ENCODE results near the gene ODAPH. TPM values are rescaled to one million over a fixed set of nuclear protein-coding genes. Genes with fewer than 3 reads are reported as not detected.
"Not testable (repeated sequence)": the region's sequence is repeated elsewhere in the genome, so short reads cannot be mapped to it uniquely, and the experiment has no call there.

Gene ODAPH
- total and polyA plus RNA-seq, 2 experiments from 2014 or later: 0.60 to 3.2 TPM

- Histone ChIP-seq H3K9me3 (ENCODE audit: low read depth) (no peaks in the 10 kb centered on the region), H3K4me1 (ENCODE audit: insufficient read depth) (peaks cover 29% of the 10 kb centered on the region), H3K79me2 (peaks cover 57% of the 10 kb centered on the region), H2AFZ (no peak overlapping the region), H3K27ac (no peak overlapping the region), H3K4me2 (no peak overlapping the region), H4K20me1 (ENCODE audit: insufficient read depth, poor library complexity, severe bottlenecking) (no peaks in the 10 kb centered on the region), H3K27me3 (no peaks in the 10 kb centered on the region), H3K9me2 (replicated peaks; ENCODE audit: insufficient read depth) (no peaks in the 10 kb centered on the region), H3K36me3 (replicated peaks; ENCODE audit: insufficient read depth, low read depth) (no peaks in the 10 kb centered on the region), H3K4me3 (no peak overlapping the region)
- TF ChIP-seq EZH2phosphoT487 (IDR thresholded peaks at IDR 0.05; ENCODE audit: low read depth, severe bottlenecking, unreplicated experiment) (no peak), EZH2 (IDR thresholded peaks at IDR 0.05; ENCODE audit: borderline replicate concordance) (no peak), CTCF (IDR thresholded peaks at IDR 0.05; ENCODE audit: poor library complexity) (no peak)
- WGBS (ENCODE audit: low lambda C conversion rate, missing lambda C conversion rate): 93% methylated on average over 1 of the region's 1 CpG
- no peak for DNase-seq (ENCODE audit: low spot score)
These were observed 39.7 kb upstream of the ODAPH start for GRCh38 chr4:75516144-75516543.

- not testable (repeated sequence) for H2AFZ ChIP-seq; DNase-seq (ENCODE audit: low spot score); H3K4me3 ChIP-seq; H3K4me1 ChIP-seq (ENCODE audit: insufficient read depth); H3K27me3 ChIP-seq; H3K27ac ChIP-seq; H4K20me1 ChIP-seq (ENCODE audit: insufficient read depth, poor library complexity, severe bottlenecking); H3K9me3 ChIP-seq (ENCODE audit: low read depth); H3K9me2 ChIP-seq (replicated peaks; ENCODE audit: insufficient read depth); H3K4me2 ChIP-seq; H3K36me3 ChIP-seq (replicated peaks; ENCODE audit: insufficient read depth, low read depth)
- 94% methylated on average over 5 of the region's 7 CpGs for WGBS (ENCODE audit: low lambda C conversion rate, missing lambda C conversion rate)
- H3K79me2 ChIP-seq: peaks cover 29% of the 10 kb centered on the region
These were observed 36.4 kb upstream of the ODAPH start for GRCh38 chr4:75519452-75519851.

DNA sequence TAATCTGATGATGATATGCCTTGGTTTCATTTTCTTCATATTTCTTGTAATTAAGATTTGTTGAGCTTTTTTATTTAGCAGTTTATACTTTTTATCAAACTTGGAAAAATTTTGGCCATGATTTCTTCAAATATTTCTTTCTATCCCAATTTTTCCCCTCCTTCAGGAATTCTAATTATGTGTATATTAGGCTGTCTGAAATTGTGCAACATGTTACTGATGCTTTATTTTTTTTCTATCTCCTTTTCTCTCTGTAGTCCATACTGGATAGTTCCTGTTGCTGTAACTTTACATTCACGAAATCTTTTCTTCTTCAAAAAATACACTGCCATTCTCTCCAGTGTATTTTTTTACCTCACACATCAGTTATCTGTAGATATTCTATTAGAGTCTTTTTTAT, 30.8 kb upstream of the ODAPH start:
- WGBS (ENCODE audit: low lambda C conversion rate, missing lambda C conversion rate): 92% methylated on average over 1 of the region's 1 CpG
- H3K4me2 ChIP-seq: no peak overlapping the region
- no peaks in the 10 kb centered on the region for H3K9me2 ChIP-seq (replicated peaks; ENCODE audit: insufficient read depth)
- no peak overlapping the region for H3K27ac ChIP-seq
- H3K4me1 ChIP-seq (ENCODE audit: insufficient read depth): no peaks in the 10 kb centered on the region
- no peaks in the 10 kb centered on the region for H3K27me3 ChIP-seq
- no peak overlapping the region for H2AFZ ChIP-seq
- no peaks in the 10 kb centered on the region for H3K9me3 ChIP-seq (ENCODE audit: low read depth)
- no peak for TF ChIP-seq EZH2phosphoT487 (IDR thresholded peaks at IDR 0.05; ENCODE audit: low read depth, severe bottlenecking, unreplicated experiment)
- TF ChIP-seq CTCF (IDR thresholded peaks at IDR 0.05; ENCODE audit: poor library complexity): no peak
- TF ChIP-seq EZH2 (IDR thresholded peaks at IDR 0.05; ENCODE audit: borderline replicate concordance): no peak
- DNase-seq (ENCODE audit: low spot score): no peak
- H3K4me3 ChIP-seq: no peak overlapping the region
- no peaks in the 10 kb centered on the region for H4K20me1 ChIP-seq (ENCODE audit: insufficient read depth, poor library complexity, severe bottlenecking)
- H3K79me2 ChIP-seq: no peaks in the 10 kb centered on the region
- H3K36me3 ChIP-seq (replicated peaks; ENCODE audit: insufficient read depth, low read depth): no peaks in the 10 kb centered on the region

GRCh38 chr4:75525910-75526309, 30.0 kb upstream of the ODAPH start:
- Histone ChIP-seq H3K4me3 (no peak overlapping the region), H3K9me2 (replicated peaks; ENCODE audit: insufficient read depth) (no peaks in the 10 kb centered on the region), H3K79me2 (no peaks in the 10 kb centered on the region), H3K4me1 (ENCODE audit: insufficient read depth) (no peaks in the 10 kb centered on the region), H4K20me1 (ENCODE audit: insufficient read depth, poor library complexity, severe bottlenecking) (no peaks in the 10 kb centered on the region), H3K4me2 (no peak overlapping the region), H3K27ac (no peak overlapping the region), H3K9me3 (ENCODE audit: low read depth) (no peaks in the 10 kb centered on the region), H3K27me3 (no peaks in the 10 kb centered on the region), H3K36me3 (replicated peaks; ENCODE audit: insufficient read depth, low read depth) (no peaks in the 10 kb centered on the region), H2AFZ (no peak overlapping the region)
- TF ChIP-seq EZH2phosphoT487 (IDR thresholded peaks at IDR 0.05; ENCODE audit: low read depth, severe bottlenecking, unreplicated experiment): no peak
- TF ChIP-seq EZH2 (IDR thresholded peaks at IDR 0.05; ENCODE audit: borderline replicate concordance): no peak
- TF ChIP-seq CTCF (IDR thresholded peaks at IDR 0.05; ENCODE audit: poor library complexity): no peak
- WGBS (ENCODE audit: low lambda C conversion rate, missing lambda C conversion rate): 88% methylated on average over 1 of the region's 1 CpG
- DNase-seq (ENCODE audit: low spot score): no peak

All from hepatocyte (in vitro differentiated cells).